Muscle layer of duodenum (tissue), 2 donors: Measurements from ENCODE around the gene MMP26.
"Not testable (repeated sequence)": the region's sequence is repeated elsewhere in the genome, so short reads cannot be mapped to it uniquely, and the experiment has no call there.

ENCODE experiments used
- H3K27ac ChIP-seq: one replicate; pipeline ENCODE4 v1.7.0; 2013; ENCODE audit warnings: mild to moderate bottlenecking, low read length
- H3K27me3 ChIP-seq: one replicate; pipeline ENCODE4 v1.7.0; 2013; ENCODE audit warnings: low read depth, mild to moderate bottlenecking, control low read depth, low read length
- H3K36me3 ChIP-seq, 2 donors: one replicate each; pipeline ENCODE4 v1.7.0; 2013; ENCODE audit warnings: low read length in 2 of 2, control low read depth in 1 of 2, mild to moderate bottlenecking in 1 of 2; ENCODE audit not compliant: insufficient read depth in 2 of 2, control insufficient read depth in 1 of 2
- H3K4me1 ChIP-seq, 2 donors: one replicate each; pipeline ENCODE4 v1.7.0; 2013; ENCODE audit warnings: low read length in 2 of 2, mild to moderate bottlenecking in 2 of 2, control low read depth in 1 of 2, moderate library complexity in 1 of 2; ENCODE audit not compliant: insufficient read depth in 2 of 2, control insufficient read depth in 1 of 2
- H3K4me3 ChIP-seq, 2 donors: one replicate each; pipeline ENCODE4 v1.7.0; 2013; ENCODE audit warnings: low read length in 2 of 2, low read depth in 1 of 2, mild to moderate bottlenecking in 1 of 2
- H3K9me3 ChIP-seq, 2 donors: one replicate each; pipeline ENCODE4 v1.7.0; 2013; ENCODE audit warnings: low read length in 2 of 2, control low read depth in 1 of 2, mild to moderate bottlenecking in 1 of 2; ENCODE audit not compliant: control insufficient read depth in 1 of 2
- donor health status: healthy.

Gene MMP26

DNA sequence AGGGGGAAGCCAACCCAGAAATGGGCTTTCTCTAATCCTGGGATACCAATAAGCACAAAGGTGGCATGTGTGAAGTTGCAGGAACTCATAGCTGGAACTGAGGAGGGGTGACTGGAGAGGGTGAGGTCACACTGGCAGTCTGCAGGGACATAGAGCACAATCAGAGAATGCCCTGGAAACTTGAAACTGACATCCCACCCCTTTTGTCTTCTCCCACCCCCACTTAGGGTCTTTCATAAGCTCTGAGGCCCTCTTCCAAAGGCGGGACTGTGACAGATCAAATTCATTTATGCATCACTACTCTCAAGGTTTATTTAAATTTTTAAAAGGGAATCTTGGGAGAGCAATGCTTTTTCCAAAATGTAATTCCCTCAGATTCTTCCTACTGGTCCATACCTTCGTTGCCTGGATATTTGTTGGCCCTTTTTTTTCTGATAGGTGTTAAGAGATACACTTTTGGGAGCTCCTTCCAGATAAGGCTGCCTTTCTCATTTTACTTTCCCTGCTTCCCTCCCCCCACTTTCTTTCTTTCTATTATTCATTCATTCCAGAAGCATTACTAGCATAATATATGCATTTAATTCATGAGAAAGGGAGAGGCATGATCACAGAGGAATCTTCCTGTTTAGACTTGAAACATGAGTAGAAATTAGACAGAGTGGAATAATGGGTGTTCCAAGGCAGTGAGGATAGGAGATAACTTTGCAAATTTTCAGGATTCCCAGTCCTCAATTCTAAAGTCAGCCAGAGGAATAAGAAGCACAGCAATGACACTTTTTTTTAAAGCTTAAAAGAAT, 21.8 kb upstream of the MMP26 start:
- Histone ChIP-seq H3K27me3 (no peaks in the 10 kb centered on the region), H3K27ac (no peak overlapping the region), H3K4me3 (no peak overlapping the region), H3K9me3 (no peaks in the 10 kb centered on the region), H3K36me3 (no peaks in the 10 kb centered on the region), H3K4me1 (no peaks in the 10 kb centered on the region)

DNA sequence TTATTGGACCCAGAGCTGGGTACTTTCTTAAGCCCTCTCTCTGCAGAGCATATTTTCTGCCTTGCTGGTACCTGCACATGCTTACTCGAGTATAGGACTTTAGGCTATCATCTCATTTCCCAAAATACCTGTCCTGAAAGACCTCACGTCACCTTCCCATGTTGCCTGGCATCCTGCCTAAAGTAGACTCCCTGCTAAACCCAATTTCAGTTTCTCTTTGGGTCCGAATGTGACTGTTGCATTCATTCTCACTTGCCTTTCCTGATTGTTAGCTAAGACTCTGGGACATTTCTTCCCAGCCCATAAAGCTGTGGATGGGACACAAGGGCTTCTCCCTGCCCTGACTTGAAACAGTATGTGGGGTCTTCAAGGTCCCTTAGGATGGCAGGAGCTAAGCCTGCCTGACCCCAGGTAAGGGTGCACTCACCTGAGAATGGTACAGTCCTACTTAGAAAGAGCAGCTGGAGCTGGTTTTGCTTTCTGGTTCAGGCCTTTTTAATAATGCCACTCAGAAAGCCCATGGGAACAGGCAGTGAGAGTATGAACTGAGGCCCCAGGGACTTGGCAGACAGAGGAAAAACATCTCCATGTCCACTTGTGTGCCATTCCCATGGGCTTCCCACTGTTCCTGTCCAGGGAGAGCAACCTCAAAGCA, 19.8 kb upstream of the MMP26 start:
- no peaks in the 10 kb centered on the region for H3K4me1 ChIP-seq
- H3K27me3 ChIP-seq: no peaks in the 10 kb centered on the region
- H3K36me3 ChIP-seq: no peaks in the 10 kb centered on the region
- H3K27ac ChIP-seq: no peak overlapping the region
- no peak overlapping the region for H3K4me3 ChIP-seq
- H3K9me3 ChIP-seq: no peaks in the 10 kb centered on the region

DNA sequence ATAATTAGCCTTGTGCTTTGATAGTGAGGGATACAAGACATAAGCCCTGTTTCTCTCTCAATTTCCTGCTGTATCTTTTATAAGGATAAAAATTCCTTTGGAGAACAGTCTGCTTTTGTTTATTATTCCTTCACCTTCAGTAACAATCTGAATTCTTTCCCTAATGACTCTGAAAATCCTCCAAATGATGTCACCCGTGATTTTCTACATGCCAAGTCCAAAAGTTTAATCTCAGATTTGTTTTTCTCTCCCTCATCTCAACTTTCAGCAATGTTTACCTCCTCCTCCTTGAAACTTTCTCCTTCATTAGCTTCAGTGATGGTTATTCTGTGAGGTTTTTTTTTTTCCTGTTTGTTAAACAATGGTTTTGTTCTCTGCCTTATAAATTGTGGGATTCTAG, 9.1 kb upstream of the MMP26 start:
- Histone ChIP-seq H3K36me3 (no peaks in the 10 kb centered on the region), H3K27me3 (no peaks in the 10 kb centered on the region), H3K4me3 (no peak overlapping the region), H3K4me1 (peaks cover 0 to 5% of the 10 kb centered on the region in 2 donors), H3K9me3 (no peaks in the 10 kb centered on the region), H3K27ac (no peak overlapping the region)

DNA sequence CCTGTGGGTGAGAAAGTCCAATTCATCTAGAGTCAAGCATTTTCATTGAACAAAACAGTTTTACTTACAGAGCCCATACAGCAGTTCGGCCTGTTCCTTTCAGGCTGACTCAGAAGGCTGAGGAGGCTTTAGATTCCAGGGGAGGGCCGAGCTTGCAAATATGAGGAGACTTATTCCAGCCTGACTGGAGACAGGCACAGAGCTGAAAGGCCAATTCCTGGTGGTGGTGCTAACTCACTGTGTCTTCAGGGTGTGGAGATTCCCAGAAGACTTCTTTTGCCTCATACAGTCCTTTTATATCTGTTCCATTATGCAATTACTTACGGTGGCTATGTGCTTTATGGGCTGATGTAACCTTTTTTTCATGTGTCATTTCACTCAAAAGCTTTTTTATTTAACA, 7.0 kb upstream of the MMP26 start, which contains the start of gene OR51E2:
Gene OR51E2 (minus strand): TSS at position 269 of the 400 bp plus-strand sequence. CDS start 15,142 bp downstream, outside the sequence.
- H3K9me3 ChIP-seq: no peaks in the 10 kb centered on the region

DNA sequence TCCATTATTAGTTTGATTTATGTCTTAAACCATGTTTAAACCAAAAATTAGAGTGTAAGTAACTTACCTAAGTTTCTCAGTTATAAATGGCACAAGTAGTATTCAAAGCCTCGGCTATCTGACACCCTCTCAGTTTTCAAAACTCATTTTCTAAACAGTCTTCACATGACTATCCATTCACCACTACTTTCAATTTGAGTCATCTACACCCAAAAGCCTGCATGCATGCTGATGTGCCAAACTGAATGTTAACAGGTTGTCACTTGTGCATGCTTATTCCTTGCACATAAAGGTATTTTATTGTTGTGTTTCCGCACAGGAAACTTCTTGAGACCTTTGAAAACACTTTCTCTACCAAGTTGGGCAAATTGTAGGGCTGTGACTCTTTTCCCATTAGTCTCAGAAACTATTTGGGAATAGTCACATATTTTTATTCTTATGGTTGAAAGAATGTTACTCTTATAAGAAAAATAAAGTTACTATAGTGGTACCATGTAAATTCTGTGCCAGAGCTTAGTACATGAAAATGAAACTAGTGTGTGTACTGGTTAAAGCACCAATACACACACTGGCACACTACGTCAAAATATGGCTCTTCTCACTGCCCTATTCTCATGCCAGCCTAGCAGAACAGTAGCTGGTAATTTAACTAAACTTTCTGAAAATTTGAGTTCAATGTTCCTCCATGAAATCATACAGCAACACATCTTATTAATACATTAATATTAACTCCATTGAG, 4.7 kb upstream of the MMP26 start:
- Histone ChIP-seq H3K36me3 (no peaks in the 10 kb centered on the region), H3K4me1 (peaks cover 0 to 5% of the 10 kb centered on the region in 2 donors), H3K9me3 (no peaks in the 10 kb centered on the region), H3K27ac (no peak overlapping the region), H3K4me3 (no peak overlapping the region), H3K27me3 (no peaks in the 10 kb centered on the region)

More for the DNA sequence above, 7.0 kb upstream of the MMP26 start, which contains the start of gene OR51E2:
- no peaks in the 10 kb centered on the region for H3K36me3 ChIP-seq
- H3K27me3 ChIP-seq: no peaks in the 10 kb centered on the region
- H3K4me3 ChIP-seq: no peak within 1 kb of the TSS
- H3K27ac ChIP-seq: no peak within 1 kb of the TSS
- H3K4me1 ChIP-seq: peaks cover 0 to 5% of the 10 kb centered on the region in 2 donors

DNA sequence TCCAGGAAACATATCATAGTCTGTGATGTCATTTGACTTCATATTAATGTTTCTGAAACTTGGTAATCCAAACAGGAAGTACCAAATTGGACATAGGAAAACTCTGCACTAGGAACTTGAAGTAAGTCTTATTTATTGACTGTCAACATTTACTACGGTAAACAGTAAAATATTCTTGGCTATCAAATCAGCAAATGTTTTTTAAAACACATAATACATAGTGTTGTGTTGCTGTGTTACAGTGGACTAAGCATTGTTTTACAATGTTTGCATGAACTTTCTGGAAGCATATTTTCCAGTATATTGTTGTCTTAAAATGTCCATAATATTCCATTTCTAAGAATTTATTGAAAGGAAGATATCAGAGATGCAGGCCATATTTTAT, 4.2 kb upstream of the MMP26 start:
- Histone ChIP-seq H3K27ac (no peak overlapping the region), H3K36me3 (no peaks in the 10 kb centered on the region), H3K4me3 (no peak overlapping the region), H3K9me3 (no peaks in the 10 kb centered on the region), H3K4me1 (peaks cover 0 to 4% of the 10 kb centered on the region in 2 donors), H3K27me3 (no peaks in the 10 kb centered on the region)

DNA sequence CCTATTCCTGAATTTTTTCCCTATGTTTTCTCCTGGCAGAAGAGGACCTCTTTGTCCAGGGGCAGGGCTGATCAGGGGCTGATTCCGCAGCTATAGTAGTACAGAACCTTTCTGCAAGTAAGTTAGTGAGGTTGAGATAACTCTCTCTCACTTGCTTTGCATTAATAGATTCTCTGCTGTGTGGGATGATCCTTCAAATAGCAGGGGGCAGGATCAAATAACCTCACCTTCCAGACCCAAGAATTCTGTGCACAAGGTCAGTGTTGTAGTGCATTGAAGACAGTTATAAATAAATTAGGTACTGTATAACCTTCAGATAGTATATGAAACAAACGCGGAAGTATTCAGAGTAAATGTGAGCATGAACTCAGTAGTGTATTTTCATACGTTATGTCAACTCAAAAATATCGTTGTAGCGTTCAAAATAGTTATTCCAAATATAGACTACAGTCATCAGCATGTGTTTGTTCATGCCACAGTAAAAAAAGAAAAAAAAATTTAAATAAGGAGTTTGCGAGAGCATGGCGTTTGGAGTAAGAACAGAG, 278 bp downstream of the MMP26 start:
- Histone ChIP-seq H3K4me1 (no peaks in the 10 kb centered on the region), H3K27ac (no peak overlapping the region)

DNA sequence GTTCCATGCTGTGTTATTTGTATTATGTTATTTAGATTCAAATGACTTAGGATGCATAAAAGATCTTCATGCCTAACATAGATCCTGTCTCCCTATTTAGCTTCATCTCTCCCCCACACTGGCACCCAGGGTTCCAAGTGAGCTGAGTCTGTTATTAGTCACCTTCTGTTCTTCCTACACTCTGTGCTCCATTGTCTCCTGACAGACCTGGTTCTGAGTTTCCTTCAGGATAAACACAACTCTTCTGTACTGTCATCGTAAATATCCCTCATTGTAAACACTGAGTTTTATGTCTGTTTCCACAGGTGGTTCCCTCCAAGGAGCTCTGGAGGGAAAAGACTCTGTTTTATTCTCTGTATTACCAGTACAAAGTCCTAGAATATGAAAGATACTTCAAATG, 8.7 kb downstream of the MMP26 start:
- Histone ChIP-seq H3K27ac (no peak overlapping the region), H3K27me3 (no peaks in the 10 kb centered on the region), H3K9me3 (no peaks in the 10 kb centered on the region), H3K4me1 (no peaks in the 10 kb centered on the region), H3K36me3 (no peaks in the 10 kb centered on the region), H3K4me3 (no peak overlapping the region)

More for the DNA sequence above, 278 bp downstream of the MMP26 start:
- Histone ChIP-seq H3K4me3 (no peak overlapping the region), H3K9me3 (no peaks in the 10 kb centered on the region), H3K27me3 (no peaks in the 10 kb centered on the region), H3K36me3 (no peaks in the 10 kb centered on the region)

DNA sequence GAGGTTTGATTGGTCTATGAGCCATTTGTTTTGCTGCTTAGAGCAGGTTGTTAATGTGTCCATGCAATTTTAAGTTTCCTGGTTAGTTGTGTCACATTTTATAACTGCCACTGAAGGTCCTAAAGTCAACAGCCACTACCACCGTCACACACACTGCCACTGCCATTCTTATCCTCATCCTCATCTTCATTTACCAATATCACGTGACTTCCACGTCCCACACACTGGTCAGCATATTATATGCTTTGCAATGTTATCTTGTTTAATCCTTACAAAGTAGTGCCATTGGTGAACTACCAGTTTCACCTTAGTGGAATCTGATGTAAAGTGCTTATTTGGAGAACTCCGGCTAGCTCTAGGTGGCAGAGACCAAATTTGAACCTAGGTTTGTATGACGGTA, 9.7 kb downstream of the MMP26 start:
- Histone ChIP-seq H3K27ac (no peak overlapping the region), H3K9me3 (no peaks in the 10 kb centered on the region), H3K27me3 (no peaks in the 10 kb centered on the region), H3K4me3 (no peak overlapping the region), H3K36me3 (no peaks in the 10 kb centered on the region), H3K4me1 (no peaks in the 10 kb centered on the region)

DNA sequence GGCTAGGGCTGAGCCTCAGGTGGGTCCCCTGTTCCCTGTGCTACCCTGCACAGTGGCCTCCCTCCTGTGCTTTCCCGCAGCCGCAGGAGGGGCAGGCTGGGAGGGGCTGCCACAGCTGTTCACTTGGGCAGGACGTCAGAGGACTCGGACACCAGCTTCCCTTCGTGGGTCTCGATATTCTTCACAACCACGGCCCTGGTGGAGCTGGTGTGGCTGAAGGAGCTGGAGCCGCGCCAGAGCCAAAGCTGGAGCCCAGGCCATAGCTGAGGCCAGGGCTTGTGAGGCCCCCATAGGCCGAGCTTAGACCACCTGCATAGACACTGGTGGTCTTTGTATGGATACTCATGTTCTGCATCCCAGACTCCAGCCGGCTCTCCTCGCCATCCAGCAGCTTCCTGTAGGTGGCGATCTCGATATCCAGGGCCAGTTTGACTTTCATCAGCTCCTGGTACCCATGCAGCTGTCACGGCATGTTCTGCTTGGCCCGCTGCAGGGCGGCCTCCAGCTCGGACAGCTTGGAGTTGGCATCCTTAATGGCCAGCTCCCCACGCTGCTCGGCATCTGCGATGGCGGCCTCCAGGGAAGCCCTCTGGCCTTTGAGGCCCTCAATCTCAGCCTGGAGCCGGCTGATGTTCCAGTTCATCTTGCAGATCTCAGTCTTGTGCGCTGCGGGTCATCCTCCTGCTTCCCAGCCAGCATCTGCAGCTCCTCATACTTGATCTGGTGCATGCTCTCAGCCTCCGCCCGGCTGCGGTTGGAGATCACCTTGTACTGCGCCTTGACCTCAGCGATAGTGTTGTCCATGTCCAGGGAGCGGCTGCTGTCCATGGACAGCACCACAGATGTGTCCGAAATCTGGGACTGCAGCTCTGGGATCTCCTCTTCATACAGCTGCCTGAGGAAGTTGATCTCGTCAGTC, 18.3 kb downstream of the MMP26 start:
- not testable (repeated sequence) for H3K27me3 ChIP-seq, H3K4me1 ChIP-seq, H3K9me3 ChIP-seq, H3K36me3 ChIP-seq, H3K27ac ChIP-seq, H3K4me3 ChIP-seq
